ENCODE measurements around the gene ARHGEF12.

The ARHGEF12 gene

GRCh38 chr11:120344302-120345004 is 8.2 kb downstream of the ARHGEF12 start:
- peak; percentile 59 for DNase-seq (ENCODE audit: low spot score)
- no peak for TF ChIP-seq CTCF (IDR thresholded peaks at IDR 0.05; ENCODE audit: borderline replicate concordance, control extremely low read depth, extremely low read depth, insufficient read depth, missing control alignments)
- in situ Hi-C loops (cut with MboI; ENCODE audit: low sequenced_read_pairs, unreplicated experiment): no loop called here

- in situ Hi-C loops (cut with MboI; ENCODE audit: low sequenced_read_pairs, unreplicated experiment): no loop called here
- DNase-seq (ENCODE audit: low spot score): no peak
- TF ChIP-seq CTCF (IDR thresholded peaks at IDR 0.05; ENCODE audit: borderline replicate concordance, control extremely low read depth, extremely low read depth, insufficient read depth, missing control alignments): no peak
Measured at GRCh38 chr11:120346233-120346632, 10.0 kb downstream of the ARHGEF12 start.

GRCh38 chr11:120350637-120351036 is 14.4 kb downstream of the ARHGEF12 start:
- no peak for TF ChIP-seq CTCF (IDR thresholded peaks at IDR 0.05; ENCODE audit: borderline replicate concordance, control extremely low read depth, extremely low read depth, insufficient read depth, missing control alignments)
- in situ Hi-C loops (cut with MboI; ENCODE audit: low sequenced_read_pairs, unreplicated experiment): no loop called here
- no peak for DNase-seq (ENCODE audit: low spot score)

- in situ Hi-C loops (cut with MboI; ENCODE audit: low sequenced_read_pairs, unreplicated experiment): no loop called here
- no peak for DNase-seq (ENCODE audit: low spot score)
- TF ChIP-seq CTCF (IDR thresholded peaks at IDR 0.05; ENCODE audit: borderline replicate concordance, control extremely low read depth, extremely low read depth, insufficient read depth, missing control alignments): no peak
Measured at GRCh38 chr11:120352405-120352804, 16.2 kb downstream of the ARHGEF12 start.

GRCh38 chr11:120354068-120354467 is 17.9 kb downstream of the ARHGEF12 start:
- DNase-seq (ENCODE audit: low spot score): no peak
- in situ Hi-C loops (cut with MboI; ENCODE audit: low sequenced_read_pairs, unreplicated experiment): no loop called here
- no peak for TF ChIP-seq CTCF (IDR thresholded peaks at IDR 0.05; ENCODE audit: borderline replicate concordance, control extremely low read depth, extremely low read depth, insufficient read depth, missing control alignments)

- in situ Hi-C loops (cut with MboI; ENCODE audit: low sequenced_read_pairs, unreplicated experiment): no loop called here
- TF ChIP-seq CTCF (IDR thresholded peaks at IDR 0.05; ENCODE audit: borderline replicate concordance, control extremely low read depth, extremely low read depth, insufficient read depth, missing control alignments): no peak
- DNase-seq (ENCODE audit: low spot score): no peak
Measured at GRCh38 chr11:120354779-120355178, 18.6 kb downstream of the ARHGEF12 start.

All from GM13976 (cell line).